ENCODE data around the gene CDH16.

CDH16 gene

GRCh38 chr16:66927918-66928649 is 9.4 kb upstream of the CDH16 start:
- DNase-seq (ENCODE audit: low read depth): no peak

GRCh38 chr16:66926961-66927436 is 8.3 kb upstream of the CDH16 start:
- no peak for DNase-seq (ENCODE audit: low read depth)

GRCh38 chr16:66926171-66926947 is 7.7 kb upstream of the CDH16 start:
- DNase-seq (ENCODE audit: low read depth): no peak

- no peak for DNase-seq (ENCODE audit: low read depth)
These were observed 6.7 kb upstream of the CDH16 start, which contains the start of gene RRAD for GRCh38 chr16:66925322-66925840. Gene RRAD (minus strand): TSS chr16:66925535. CDS start chr16:66925179, 356 bp downstream.

- peak; percentile 18 for DNase-seq (ENCODE audit: low read depth)
These were observed 6.0 kb upstream of the CDH16 start for GRCh38 chr16:66924527-66925321.

GRCh38 chr16:66923866-66924265 is 5.2 kb upstream of the CDH16 start:
- DNase-seq (ENCODE audit: low read depth): no peak

- DNase-seq (ENCODE audit: low read depth): no peak
These were observed 4.6 kb upstream of the CDH16 start for GRCh38 chr16:66923247-66923731.

GRCh38 chr16:66921729-66922450 is 3.2 kb upstream of the CDH16 start:
- no peak for DNase-seq (ENCODE audit: low read depth)

GRCh38 chr16:66920924-66921680 is 2.4 kb upstream of the CDH16 start:
- no peak for DNase-seq (ENCODE audit: low read depth)

GRCh38 chr16:66920299-66920590 is 1.6 kb upstream of the CDH16 start:
- DNase-seq (ENCODE audit: low read depth): no peak

- DNase-seq (ENCODE audit: low read depth): no peak
These were observed 1.0 kb upstream of the CDH16 start for GRCh38 chr16:66919569-66920298.

GRCh38 chr16:66918355-66918754 is 330 bp downstream of the CDH16 start:
- no peak for DNase-seq (ENCODE audit: low read depth)

GRCh38 chr16:66917741-66918140 is 944 bp downstream of the CDH16 start:
- DNase-seq (ENCODE audit: low read depth): no peak

- DNase-seq (ENCODE audit: low read depth): no peak
These were observed 2.2 kb downstream of the CDH16 start for GRCh38 chr16:66916518-66916917.

- no peak for DNase-seq (ENCODE audit: low read depth)
These were observed 3.6 kb downstream of the CDH16 start for GRCh38 chr16:66915041-66915440.

- no peak for DNase-seq (ENCODE audit: low read depth)
These were observed 4.1 kb downstream of the CDH16 start for GRCh38 chr16:66914541-66914940.

GRCh38 chr16:66913711-66914110 is 5.0 kb downstream of the CDH16 start:
- no peak for DNase-seq (ENCODE audit: low read depth)

- no peak for DNase-seq (ENCODE audit: low read depth)
These were observed 5.6 kb downstream of the CDH16 start for GRCh38 chr16:66913081-66913480.

- no peak for DNase-seq (ENCODE audit: low read depth)
These were observed 6.9 kb downstream of the CDH16 start for GRCh38 chr16:66911801-66912200.

- DNase-seq (ENCODE audit: low read depth): no peak
These were observed 7.6 kb downstream of the CDH16 start for GRCh38 chr16:66911112-66911511.

Measured in activated T-helper 1 cell treated with Interleukin-2 at 50 U/mL for 16 hours (primary cell).